Fibroblast of lung (primary cell): ENCODE results near the gene BCAS3. TPM values are rescaled to one million over a fixed set of nuclear protein-coding genes. Genes with fewer than 3 reads are reported as not detected.
A peak's percentile ranks its signal among the peaks of the same experiment; 100 is the strongest.

Experiments
- DNase-seq, 2 donors: peaks; one replicate each; pipeline versions ENCODE4 v3.0.0 to v3.0.0-alpha.2; 2010; ENCODE audit warnings: low read depth in 2 of 2
- H2AFZ ChIP-seq: 2 replicates; pipeline ENCODE4 v1.5.1; 2012; ENCODE audit warnings: low read length, control low read depth, inconsistent platforms
- H3K27ac ChIP-seq: 2 replicates; pipeline ENCODE4 v1.5.1; 2011; ENCODE audit warnings: low read length, control low read depth; ENCODE audit not compliant: insufficient read depth
- H3K27me3 ChIP-seq: 2 replicates; pipeline ENCODE4 v1.5.1; 2011; ENCODE audit warnings: mild to moderate bottlenecking, low read length; ENCODE audit not compliant: control insufficient read depth, insufficient read depth
- H3K36me3 ChIP-seq: 2 replicates; pipeline ENCODE4 v1.5.1; 2011; ENCODE audit warnings: low read length; ENCODE audit not compliant: control insufficient read depth, insufficient read depth
- H3K4me1 ChIP-seq: 2 replicates; pipeline ENCODE4 v1.5.1; 2011; ENCODE audit warnings: low read length; ENCODE audit not compliant: control insufficient read depth, insufficient read depth; ENCODE audit errors: extremely low read depth
- H3K4me2 ChIP-seq: 2 replicates; pipeline ENCODE4 v1.5.1; 2011; ENCODE audit warnings: low read length, control low read depth; ENCODE audit not compliant: insufficient read depth; ENCODE audit errors: extremely low read depth
- H3K4me3 ChIP-seq, 4 experiments: fragments of 200-600 bp in 1 of 4; sonication (generic) in 1 of 4; replicated peaks in 1 of 4; 2 replicates each; pipeline ENCODE4 v1.5.1; 2011 to 2016; ENCODE audit warnings: low read length in 4 of 4, low read depth in 3 of 4, mild to moderate bottlenecking in 3 of 4, control low read depth in 2 of 4, inconsistent platforms in 1 of 4, mixed read lengths in 1 of 4; ENCODE audit not compliant: insufficient read depth in 1 of 4; ENCODE audit errors: control extremely low read depth in 1 of 4
- H3K79me2 ChIP-seq: 2 replicates; pipeline ENCODE4 v1.5.1; 2012; ENCODE audit warnings: mild to moderate bottlenecking, low read length, inconsistent platforms; ENCODE audit not compliant: control insufficient read depth, insufficient read depth
- H3K9ac ChIP-seq: 2 replicates; pipeline ENCODE4 v1.5.1; 2011; ENCODE audit warnings: mild to moderate bottlenecking, low read length, control low read depth; ENCODE audit not compliant: insufficient read depth
- H3K9me3 ChIP-seq: 2 replicates; pipeline ENCODE4 v1.5.1; 2012; ENCODE audit warnings: low read depth, low read length; ENCODE audit not compliant: control insufficient read depth, insufficient read depth
- H4K20me1 ChIP-seq: 2 replicates; pipeline ENCODE4 v1.5.1; 2011; ENCODE audit warnings: low read length; ENCODE audit not compliant: control insufficient read depth, insufficient read depth; ENCODE audit errors: extremely low read depth
- EZH2 ChIP-seq: IDR thresholded peaks from 2 replicates; pipeline ENCODE4 v1.5.1; 2012; ENCODE audit warnings: low read length, control low read depth, mild to moderate bottlenecking; ENCODE audit errors: missing control alignments
- polyA plus RNA-seq, 2 donors: library from polyadenylated mRNA; depleted of rRNA in 1 of 2; stranded (reverse) in 1 of 2; unstranded in 1 of 2; fragments of >200 nt; gene quantifications; 2 replicates each; pipeline ENCODE4 v1.2.1, GENCODE V29; 2011 to 2012; ENCODE audit warnings: missing spikeins in 1 of 2
- total RNA-seq: library from RNA; depleted of rRNA; stranded (reverse); fragments of >200 nt; gene quantifications from 2 replicates; pipeline ENCODE4 v1.2.1, GENCODE V29; 2014
- TF ChIP-seq, protein P1 (sequence below), 2 donors: IDR thresholded peaks in 1 of 2; conservative IDR thresholded peaks in 1 of 2; 1 replicate in 1 of 2; 2 replicates in 1 of 2; pipeline ENCODE4 v1.5.1; 2011 to 2012; ENCODE audit warnings: low read length in 2 of 2, control low read depth in 1 of 2, inconsistent platforms in 1 of 2, low read depth in 1 of 2, mild to moderate bottlenecking in 1 of 2

The BCAS3 gene
- total and polyA plus RNA-seq, 2 donors (not counting 1 experiment from before 2014, with no cell fraction given), result 9.9 to 43.6 TPM

DNA sequence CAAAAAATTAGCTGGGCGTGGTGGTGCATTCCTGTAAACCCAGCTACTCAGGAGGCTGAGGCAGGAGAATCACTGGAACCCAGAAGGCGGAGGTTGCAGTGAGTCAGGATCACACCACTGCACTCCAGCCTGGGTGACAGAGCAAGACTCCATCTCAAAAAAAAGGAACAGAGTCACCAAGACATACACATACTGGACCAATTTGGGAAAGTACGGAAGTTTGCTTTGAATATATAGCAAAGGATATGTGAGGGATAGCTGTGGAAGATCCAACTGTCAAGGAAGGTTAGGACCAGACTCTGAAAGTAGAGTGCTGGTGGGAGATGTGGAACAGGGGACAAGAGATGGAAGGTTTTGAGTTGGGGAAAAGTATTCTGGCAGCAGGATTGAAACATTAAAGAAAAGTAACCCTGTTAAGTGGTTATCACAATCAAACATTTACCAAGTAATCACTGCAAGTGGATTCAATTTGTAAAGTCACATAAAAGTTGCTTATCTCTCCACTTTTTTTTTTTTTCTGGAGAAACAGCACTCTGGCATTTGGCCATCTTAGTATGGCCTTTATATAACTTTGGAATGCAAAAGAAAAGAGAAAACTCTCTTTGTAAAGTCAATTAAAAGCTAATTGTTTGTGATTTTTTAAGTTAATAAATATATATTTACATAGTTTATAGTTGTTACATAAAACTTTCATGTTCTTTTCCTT is 462.6 kb downstream of the BCAS3 start:
- H3K27me3 ChIP-seq, result no peaks in the 10 kb centered on the region
- no peaks in the 10 kb centered on the region for H4K20me1 ChIP-seq
- H3K4me3 ChIP-seq, result no peak overlapping the region
- DNase-seq, result no peak
- peaks cover 25% of the 10 kb centered on the region for H3K4me1 ChIP-seq
- no peak overlapping the region for H3K27ac ChIP-seq
- H3K9ac ChIP-seq, result no peak overlapping the region
- TF ChIP-seq, protein P1, sequence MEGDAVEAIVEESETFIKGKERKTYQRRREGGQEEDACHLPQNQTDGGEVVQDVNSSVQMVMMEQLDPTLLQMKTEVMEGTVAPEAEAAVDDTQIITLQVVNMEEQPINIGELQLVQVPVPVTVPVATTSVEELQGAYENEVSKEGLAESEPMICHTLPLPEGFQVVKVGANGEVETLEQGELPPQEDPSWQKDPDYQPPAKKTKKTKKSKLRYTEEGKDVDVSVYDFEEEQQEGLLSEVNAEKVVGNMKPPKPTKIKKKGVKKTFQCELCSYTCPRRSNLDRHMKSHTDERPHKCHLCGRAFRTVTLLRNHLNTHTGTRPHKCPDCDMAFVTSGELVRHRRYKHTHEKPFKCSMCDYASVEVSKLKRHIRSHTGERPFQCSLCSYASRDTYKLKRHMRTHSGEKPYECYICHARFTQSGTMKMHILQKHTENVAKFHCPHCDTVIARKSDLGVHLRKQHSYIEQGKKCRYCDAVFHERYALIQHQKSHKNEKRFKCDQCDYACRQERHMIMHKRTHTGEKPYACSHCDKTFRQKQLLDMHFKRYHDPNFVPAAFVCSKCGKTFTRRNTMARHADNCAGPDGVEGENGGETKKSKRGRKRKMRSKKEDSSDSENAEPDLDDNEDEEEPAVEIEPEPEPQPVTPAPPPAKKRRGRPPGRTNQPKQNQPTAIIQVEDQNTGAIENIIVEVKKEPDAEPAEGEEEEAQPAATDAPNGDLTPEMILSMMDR (conservative IDR thresholded peaks at IDR 0.05 in 1 of 2, IDR thresholded peaks at IDR 0.05 in 1 of 2; ENCODE audit: low read depth in 1 of 2, low read length in 2 of 2), result no peak
- TF ChIP-seq EZH2, result no peak
- peaks cover 5% of the 10 kb centered on the region for H3K79me2 ChIP-seq
- no peaks in the 10 kb centered on the region for H3K9me3 ChIP-seq
- no peak overlapping the region for H2AFZ ChIP-seq
- no peak overlapping the region for H3K4me2 ChIP-seq
- no peaks in the 10 kb centered on the region for H3K36me3 ChIP-seq

DNA sequence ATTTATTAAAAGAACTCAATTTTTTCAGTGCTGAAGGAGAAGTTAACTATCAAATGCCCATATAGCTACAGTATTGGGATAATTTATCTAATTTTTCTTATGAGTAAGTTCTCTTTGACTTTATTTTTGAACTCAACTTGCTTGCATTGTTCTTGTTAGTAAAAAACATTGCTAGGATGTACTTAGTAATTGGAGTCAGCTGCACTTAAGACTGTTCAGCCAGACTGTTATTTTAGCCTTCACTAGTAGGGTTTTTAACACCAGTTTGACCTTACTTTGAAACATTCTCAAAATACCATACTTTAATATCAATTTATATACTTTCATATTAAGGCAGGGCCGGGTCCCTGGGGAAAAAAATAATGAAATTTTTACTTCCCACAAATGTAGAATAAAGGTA is 465.4 kb downstream of the BCAS3 start:
- no peak for DNase-seq
- H3K9me3 ChIP-seq, result no peaks in the 10 kb centered on the region
- no peak overlapping the region for H3K9ac ChIP-seq
- no peak overlapping the region for H2AFZ ChIP-seq
- no peak for TF ChIP-seq EZH2
- TF ChIP-seq, protein P1 (conservative IDR thresholded peaks at IDR 0.05 in 1 of 2, IDR thresholded peaks at IDR 0.05 in 1 of 2; ENCODE audit: low read depth in 1 of 2, low read length in 2 of 2), result no peak
- H3K27me3 ChIP-seq, result no peaks in the 10 kb centered on the region
- H3K79me2 ChIP-seq, result no peaks in the 10 kb centered on the region
- H3K4me3 ChIP-seq, result no peak overlapping the region
- no peak overlapping the region for H3K27ac ChIP-seq
- peaks cover 10% of the 10 kb centered on the region for H3K4me1 ChIP-seq
- no peaks in the 10 kb centered on the region for H4K20me1 ChIP-seq
- H3K36me3 ChIP-seq, result no peaks in the 10 kb centered on the region
- no peak overlapping the region for H3K4me2 ChIP-seq

DNA sequence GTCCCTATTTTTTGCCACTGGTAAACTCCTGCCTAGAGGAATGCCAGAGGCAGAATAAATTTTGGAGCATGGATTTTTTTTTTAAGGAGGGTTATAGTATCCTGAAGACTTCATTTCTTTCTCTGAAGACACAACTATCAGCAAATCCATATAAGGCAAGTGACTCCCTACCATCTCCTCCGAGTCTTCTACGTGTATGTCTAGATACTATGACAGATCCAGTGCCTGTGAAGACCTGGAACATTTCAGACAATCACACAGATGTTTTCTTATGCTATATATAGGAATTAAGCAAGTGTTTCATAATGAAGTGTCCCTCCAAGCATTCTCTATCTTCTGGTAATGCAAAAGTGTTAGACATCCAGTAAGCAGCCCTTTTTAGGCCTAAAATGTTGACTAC is 466.5 kb downstream of the BCAS3 start:
- no peak overlapping the region for H3K27ac ChIP-seq
- peak in 1 of 2 donors; percentile 65 for DNase-seq
- H2AFZ ChIP-seq, result no peak overlapping the region
- H3K4me3 ChIP-seq, result no peak overlapping the region
- peaks cover 8% of the 10 kb centered on the region for H3K4me1 ChIP-seq
- TF ChIP-seq, protein P1 (conservative IDR thresholded peaks at IDR 0.05 in 1 of 2, IDR thresholded peaks at IDR 0.05 in 1 of 2; ENCODE audit: low read depth in 1 of 2, low read length in 2 of 2), result no peak
- TF ChIP-seq EZH2, result no peak
- H3K9me3 ChIP-seq, result no peaks in the 10 kb centered on the region
- H3K9ac ChIP-seq, result no peak overlapping the region
- no peak overlapping the region for H3K4me2 ChIP-seq
- H4K20me1 ChIP-seq, result no peaks in the 10 kb centered on the region
- H3K36me3 ChIP-seq, result no peaks in the 10 kb centered on the region
- no peaks in the 10 kb centered on the region for H3K27me3 ChIP-seq
- H3K79me2 ChIP-seq, result no peaks in the 10 kb centered on the region
